MG63 (cell line): ENCODE data around the gene EDIL3. TPM values are rescaled to one million over a fixed set of nuclear protein-coding genes. Genes with fewer than 3 reads are reported as not detected.

Experiments used
- DNase-seq: peaks from one replicate; pipeline ENCODE4 v3.0.0-alpha.2; 2020
- H3K27me3 ChIP-seq: fragments of 250-450 bp; sonication (Bioruptor Pico); 2 replicates; pipeline ENCODE4 v1.5.1; 2020; ENCODE audit warnings: mild to moderate bottlenecking, moderate library complexity
- H3K36me3 ChIP-seq: fragments of 250-450 bp; sonication (Bioruptor Pico); 2 replicates; pipeline ENCODE4 v1.5.1; 2020; ENCODE audit warnings: mild to moderate bottlenecking, moderate library complexity
- H3K4me3 ChIP-seq: fragments of 250-450 bp; sonication (Bioruptor Pico); 2 replicates; pipeline ENCODE4 v1.5.1; 2020; ENCODE audit warnings: mild to moderate bottlenecking, moderate library complexity
- H3K9me3 ChIP-seq: fragments of 250-450 bp; sonication (Bioruptor Pico); 2 replicates; pipeline ENCODE4 v1.5.1; 2020; ENCODE audit warnings: mild to moderate bottlenecking, moderate library complexity
- total RNA-seq: library from RNA; depleted of rRNA; stranded (reverse); fragments of >200 nt; shearing (Covaris generic); gene quantifications from 2 replicates; pipeline ENCODE4 v1.2.3, GENCODE V29; 2014; ENCODE audit warnings: low replicate concordance

The EDIL3 gene
- total RNA-seq, 1 experiment from 2014 or later: 3.0 TPM

GRCh38 chr5:84287951-84288350 lies 96.7 kb downstream of the EDIL3 start:
- H3K9me3 ChIP-seq: no peaks in the 10 kb centered on the region
- DNase-seq: peak; percentile 62
- no peaks in the 10 kb centered on the region for H3K36me3 ChIP-seq
- H3K4me3 ChIP-seq: no peak overlapping the region
- no peaks in the 10 kb centered on the region for H3K27me3 ChIP-seq

GRCh38 chr5:84286662-84287061 lies 98.0 kb downstream of the EDIL3 start:
- no peaks in the 10 kb centered on the region for H3K9me3 ChIP-seq
- DNase-seq: no peak
- H3K27me3 ChIP-seq: no peaks in the 10 kb centered on the region
- no peak overlapping the region for H3K4me3 ChIP-seq
- H3K36me3 ChIP-seq: no peaks in the 10 kb centered on the region

- Histone ChIP-seq H3K9me3 (peaks cover 6% of the 10 kb centered on the region), H3K27me3 (no peaks in the 10 kb centered on the region), H3K36me3 (no peaks in the 10 kb centered on the region), H3K4me3 (no peak overlapping the region)
- no peak for DNase-seq
These were observed 98.7 kb downstream of the EDIL3 start for GRCh38 chr5:84285641-84286637.

GRCh38 chr5:84281383-84281782 lies 103.3 kb downstream of the EDIL3 start:
- DNase-seq: no peak
- Histone ChIP-seq H3K27me3 (no peaks in the 10 kb centered on the region), H3K36me3 (no peaks in the 10 kb centered on the region), H3K9me3 (peaks cover 6% of the 10 kb centered on the region), H3K4me3 (no peak overlapping the region)

GRCh38 chr5:84279234-84279633 lies 105.4 kb downstream of the EDIL3 start:
- no peaks in the 10 kb centered on the region for H3K27me3 ChIP-seq

GRCh38 chr5:84275609-84276008 lies 109.1 kb downstream of the EDIL3 start:
- H3K4me3 ChIP-seq: no peak overlapping the region
- no peaks in the 10 kb centered on the region for H3K9me3 ChIP-seq
- no peak for DNase-seq

More at GRCh38 chr5:84279234-84279633, 105.4 kb downstream of the EDIL3 start:
- no peaks in the 10 kb centered on the region for H3K36me3 ChIP-seq
- DNase-seq: no peak
- peaks cover 6% of the 10 kb centered on the region for H3K9me3 ChIP-seq
- H3K4me3 ChIP-seq: no peak overlapping the region

GRCh38 chr5:84274585-84275468 lies 109.9 kb downstream of the EDIL3 start:
- Histone ChIP-seq H3K36me3 (no peaks in the 10 kb centered on the region), H3K27me3 (no peaks in the 10 kb centered on the region), H3K9me3 (no peaks in the 10 kb centered on the region), H3K4me3 (no peak overlapping the region)
- DNase-seq: peak; percentile 5

More at GRCh38 chr5:84275609-84276008, 109.1 kb downstream of the EDIL3 start:
- H3K27me3 ChIP-seq: no peaks in the 10 kb centered on the region
- no peaks in the 10 kb centered on the region for H3K36me3 ChIP-seq

- no peaks in the 10 kb centered on the region for H3K36me3 ChIP-seq
- no peak overlapping the region for H3K4me3 ChIP-seq
- no peaks in the 10 kb centered on the region for H3K27me3 ChIP-seq
- H3K9me3 ChIP-seq: no peaks in the 10 kb centered on the region
- DNase-seq: no peak
These were observed 111.2 kb downstream of the EDIL3 start for GRCh38 chr5:84273517-84273883.

- Histone ChIP-seq H3K36me3 (no peaks in the 10 kb centered on the region), H3K9me3 (no peaks in the 10 kb centered on the region), H3K4me3 (no peak overlapping the region), H3K27me3 (no peaks in the 10 kb centered on the region)
- DNase-seq: no peak
These were observed 111.7 kb downstream of the EDIL3 start for GRCh38 chr5:84272771-84273516.

- no peak for DNase-seq
- Histone ChIP-seq H3K36me3 (no peaks in the 10 kb centered on the region), H3K27me3 (no peaks in the 10 kb centered on the region; the same call in 1 of the 2 replicates), H3K4me3 (no peak overlapping the region), H3K9me3 (no peaks in the 10 kb centered on the region)
These were observed 118.7 kb downstream of the EDIL3 start for GRCh38 chr5:84265739-84266550.

- Histone ChIP-seq H3K9me3 (no peaks in the 10 kb centered on the region), H3K27me3 (no peaks in the 10 kb centered on the region; the same call in 1 of the 2 replicates), H3K36me3 (no peaks in the 10 kb centered on the region), H3K4me3 (no peak overlapping the region)
- no peak for DNase-seq
These were observed 119.5 kb downstream of the EDIL3 start for GRCh38 chr5:84265130-84265529.

- no peaks in the 10 kb centered on the region for H3K36me3 ChIP-seq
- no peaks in the 10 kb centered on the region for H3K9me3 ChIP-seq
- no peaks in the 10 kb centered on the region; the same call in 1 of the 2 replicates for H3K27me3 ChIP-seq
- DNase-seq: no peak
- H3K4me3 ChIP-seq: no peak overlapping the region
These were observed 123.7 kb downstream of the EDIL3 start for GRCh38 chr5:84260939-84261338.

- no peaks in the 10 kb centered on the region; the same call in 1 of the 2 replicates for H3K27me3 ChIP-seq
- DNase-seq: no peak
- no peaks in the 10 kb centered on the region for H3K9me3 ChIP-seq
- H3K4me3 ChIP-seq: no peak overlapping the region
- no peaks in the 10 kb centered on the region for H3K36me3 ChIP-seq
These were observed 124.5 kb downstream of the EDIL3 start for GRCh38 chr5:84260140-84260539.

- Histone ChIP-seq H3K36me3 (no peaks in the 10 kb centered on the region), H3K4me3 (no peak overlapping the region), H3K9me3 (no peaks in the 10 kb centered on the region), H3K27me3 (no peaks in the 10 kb centered on the region; the same call in 1 of the 2 replicates)
- DNase-seq: no peak
These were observed 125.2 kb downstream of the EDIL3 start for GRCh38 chr5:84259283-84260045.

- Histone ChIP-seq H3K9me3 (no peaks in the 10 kb centered on the region), H3K27me3 (no peaks in the 10 kb centered on the region; the same call in 1 of the 2 replicates), H3K36me3 (no peaks in the 10 kb centered on the region), H3K4me3 (no peak overlapping the region)
- DNase-seq: no peak
These were observed 127.6 kb downstream of the EDIL3 start for GRCh38 chr5:84257061-84257460.
